ENCODE measurements around the gene LPP. TPM values are rescaled to one million over a fixed set of nuclear protein-coding genes. Genes with fewer than 3 reads are reported as not detected.

LPP gene
- total RNA-seq, 6 donors from 2014 or later: 86.0 to 196 (median 160) TPM

DNA sequence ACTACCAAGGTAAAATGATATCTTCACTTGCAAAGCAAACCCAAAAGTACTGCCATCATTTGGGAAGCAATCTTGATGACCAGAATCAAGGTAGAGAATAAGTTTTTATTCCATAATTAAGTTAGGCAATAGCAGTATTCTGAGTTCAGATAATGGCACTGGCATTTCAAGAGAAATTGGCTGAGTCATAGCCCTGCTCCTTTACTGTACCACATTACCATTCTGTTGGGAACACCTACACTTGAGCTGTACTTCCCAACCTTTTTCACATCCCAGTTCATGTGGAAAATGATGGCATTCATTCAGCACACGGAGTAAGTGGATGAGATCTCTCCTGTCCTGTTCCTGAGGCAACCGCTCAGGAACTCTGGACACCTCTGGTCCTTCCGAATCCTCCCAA is 706.2 kb downstream of the LPP start:
- TF ChIP-seq POLR2AphosphoS5 (IDR thresholded peaks at IDR 0.05) (no peak), POLR2A (IDR thresholded peaks at IDR 0.05) (no peak), EP300 (IDR thresholded peaks at IDR 0.05) (no peak)
- TF ChIP-seq, protein P1, sequence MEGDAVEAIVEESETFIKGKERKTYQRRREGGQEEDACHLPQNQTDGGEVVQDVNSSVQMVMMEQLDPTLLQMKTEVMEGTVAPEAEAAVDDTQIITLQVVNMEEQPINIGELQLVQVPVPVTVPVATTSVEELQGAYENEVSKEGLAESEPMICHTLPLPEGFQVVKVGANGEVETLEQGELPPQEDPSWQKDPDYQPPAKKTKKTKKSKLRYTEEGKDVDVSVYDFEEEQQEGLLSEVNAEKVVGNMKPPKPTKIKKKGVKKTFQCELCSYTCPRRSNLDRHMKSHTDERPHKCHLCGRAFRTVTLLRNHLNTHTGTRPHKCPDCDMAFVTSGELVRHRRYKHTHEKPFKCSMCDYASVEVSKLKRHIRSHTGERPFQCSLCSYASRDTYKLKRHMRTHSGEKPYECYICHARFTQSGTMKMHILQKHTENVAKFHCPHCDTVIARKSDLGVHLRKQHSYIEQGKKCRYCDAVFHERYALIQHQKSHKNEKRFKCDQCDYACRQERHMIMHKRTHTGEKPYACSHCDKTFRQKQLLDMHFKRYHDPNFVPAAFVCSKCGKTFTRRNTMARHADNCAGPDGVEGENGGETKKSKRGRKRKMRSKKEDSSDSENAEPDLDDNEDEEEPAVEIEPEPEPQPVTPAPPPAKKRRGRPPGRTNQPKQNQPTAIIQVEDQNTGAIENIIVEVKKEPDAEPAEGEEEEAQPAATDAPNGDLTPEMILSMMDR (IDR thresholded peaks at IDR 0.05): no peak
- no peaks in the 10 kb centered on the region for H3K4me1 ChIP-seq
- ATAC-seq (ENCODE audit: low FRiP score in 2 of 2) (no peak), DNase-seq (no peak)
- H3K27me3 ChIP-seq: no peaks in the 10 kb centered on the region
- no peaks in the 10 kb centered on the region for H3K36me3 ChIP-seq
- WGBS, 2 donors: 93 to 100% methylated on average over 3 of the region's 3 CpGs
- H3K4me3 ChIP-seq: no peak overlapping the region
- no peaks in the 10 kb centered on the region for H3K9me3 ChIP-seq
- H3K27ac ChIP-seq: no peak overlapping the region

GRCh38 chr3:188861842-188862744 is 708.1 kb downstream of the LPP start:
- H3K27ac ChIP-seq: no peak overlapping the region
- 82 to 88% methylated on average over 5 of the region's 5 CpGs for WGBS, 2 donors
- no peak overlapping the region for H3K4me3 ChIP-seq
- H3K4me1 ChIP-seq: no peaks in the 10 kb centered on the region
- H3K27me3 ChIP-seq: no peaks in the 10 kb centered on the region
- no peaks in the 10 kb centered on the region for H3K9me3 ChIP-seq
- DNase-seq (no peak), ATAC-seq (ENCODE audit: low FRiP score in 2 of 2) (peak in 1 of 2 donors; percentile 69)
- peaks cover 0 to 11% (median 7%) of the 10 kb centered on the region in 4 donors for H3K36me3 ChIP-seq
- no peak for TF ChIP-seq POLR2AphosphoS5 (IDR thresholded peaks at IDR 0.05)
- TF ChIP-seq EP300 (IDR thresholded peaks at IDR 0.05): no peak
- TF ChIP-seq, protein P1 (IDR thresholded peaks at IDR 0.05): no peak
- no peak for TF ChIP-seq POLR2A (IDR thresholded peaks at IDR 0.05)

GRCh38 chr3:188863999-188864406 is 710.0 kb downstream of the LPP start:
- Histone ChIP-seq H3K27ac (no peak overlapping the region), H3K36me3 (peaks cover 0 to 18% (median 7%) of the 10 kb centered on the region in 4 donors), H3K27me3 (no peaks in the 10 kb centered on the region), H3K4me3 (no peak overlapping the region), H3K4me1 (peaks cover 0 to 7% (median 0%) of the 10 kb centered on the region in 4 donors), H3K9me3 (no peaks in the 10 kb centered on the region)
- TF ChIP-seq, protein P1 (IDR thresholded peaks at IDR 0.05): no peak
- TF ChIP-seq EP300 (IDR thresholded peaks at IDR 0.05) (no peak), POLR2A (IDR thresholded peaks at IDR 0.05) (no peak), POLR2AphosphoS5 (IDR thresholded peaks at IDR 0.05) (no peak)
- 49 to 66% methylated on average over 3 of the region's 3 CpGs for WGBS, 2 donors
- ATAC-seq (ENCODE audit: low FRiP score in 2 of 2) (no peak), DNase-seq (no peak)

GRCh38 chr3:188867691-188868265 is 713.8 kb downstream of the LPP start:
- no peak overlapping the region for H3K27ac ChIP-seq
- no peak overlapping the region for H3K4me3 ChIP-seq
- peaks cover 0 to 7% (median 2%) of the 10 kb centered on the region in 4 donors for H3K4me1 ChIP-seq
- DNase-seq: no peak
- no peaks in the 10 kb centered on the region for H3K9me3 ChIP-seq
- no peak for ATAC-seq (ENCODE audit: low FRiP score in 2 of 2)
- TF ChIP-seq, protein P1 (IDR thresholded peaks at IDR 0.05): no peak
- TF ChIP-seq POLR2AphosphoS5 (IDR thresholded peaks at IDR 0.05): no peak
- TF ChIP-seq EP300 (IDR thresholded peaks at IDR 0.05): no peak
- TF ChIP-seq POLR2A (IDR thresholded peaks at IDR 0.05): no peak
- peaks cover 0 to 22% (median 9%) of the 10 kb centered on the region in 4 donors for H3K36me3 ChIP-seq
- no peaks in the 10 kb centered on the region for H3K27me3 ChIP-seq
- WGBS, 2 donors: 86 to 88% methylated on average over 4 of the region's 4 CpGs
